Effector CD4-positive, alpha-beta T cell (primary cell): ENCODE data around the gene SYT8.

Experiments used
- DNase-seq: peaks from one replicate; pipeline ENCODE4 v3.0.0-alpha.2; 2020

SYT8 gene

GRCh38 chr11:1846453-1846932, 11.7 kb downstream of the SYT8 start:
- no peak for DNase-seq

DNA sequence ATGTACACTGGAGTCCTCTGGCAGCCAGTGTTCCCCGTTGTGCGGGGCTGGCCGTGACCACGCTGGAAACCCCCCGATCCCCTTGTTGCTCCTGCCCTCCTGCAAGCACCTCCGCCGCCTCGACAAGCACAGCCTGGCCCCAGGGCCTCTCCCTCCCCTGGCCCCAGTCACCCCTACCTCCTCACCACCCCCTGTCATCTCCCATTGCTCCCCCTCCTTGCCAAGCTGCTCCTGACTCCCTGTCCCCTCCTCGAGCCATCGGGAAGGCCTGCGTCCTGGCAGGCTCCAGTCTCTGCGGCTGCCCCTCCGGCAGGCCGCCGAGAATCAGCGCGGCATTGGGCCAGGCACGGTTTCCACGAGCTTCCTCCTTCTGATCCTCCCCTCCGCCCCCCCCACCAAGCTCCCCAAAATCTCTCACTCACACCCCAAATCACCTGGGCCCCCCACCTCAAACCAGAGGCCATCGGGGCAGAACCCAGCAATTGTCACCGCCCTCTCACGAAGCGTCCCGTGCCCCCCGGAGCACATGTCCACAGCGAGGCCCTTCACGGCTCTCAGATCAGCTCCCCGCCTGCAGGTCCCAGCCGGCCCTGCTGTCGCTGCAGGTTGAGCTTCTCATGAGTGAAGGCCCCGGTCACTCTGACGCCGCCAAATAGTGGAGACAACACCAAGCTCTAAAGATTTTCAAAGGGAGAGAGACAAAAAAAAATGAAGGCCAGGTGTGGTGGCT, 12.4 kb downstream of the SYT8 start:
- DNase-seq: no peak

- DNase-seq: no peak
Observed at GRCh38 chr11:1847926-1848639, 13.3 kb downstream of the SYT8 start.

DNA sequence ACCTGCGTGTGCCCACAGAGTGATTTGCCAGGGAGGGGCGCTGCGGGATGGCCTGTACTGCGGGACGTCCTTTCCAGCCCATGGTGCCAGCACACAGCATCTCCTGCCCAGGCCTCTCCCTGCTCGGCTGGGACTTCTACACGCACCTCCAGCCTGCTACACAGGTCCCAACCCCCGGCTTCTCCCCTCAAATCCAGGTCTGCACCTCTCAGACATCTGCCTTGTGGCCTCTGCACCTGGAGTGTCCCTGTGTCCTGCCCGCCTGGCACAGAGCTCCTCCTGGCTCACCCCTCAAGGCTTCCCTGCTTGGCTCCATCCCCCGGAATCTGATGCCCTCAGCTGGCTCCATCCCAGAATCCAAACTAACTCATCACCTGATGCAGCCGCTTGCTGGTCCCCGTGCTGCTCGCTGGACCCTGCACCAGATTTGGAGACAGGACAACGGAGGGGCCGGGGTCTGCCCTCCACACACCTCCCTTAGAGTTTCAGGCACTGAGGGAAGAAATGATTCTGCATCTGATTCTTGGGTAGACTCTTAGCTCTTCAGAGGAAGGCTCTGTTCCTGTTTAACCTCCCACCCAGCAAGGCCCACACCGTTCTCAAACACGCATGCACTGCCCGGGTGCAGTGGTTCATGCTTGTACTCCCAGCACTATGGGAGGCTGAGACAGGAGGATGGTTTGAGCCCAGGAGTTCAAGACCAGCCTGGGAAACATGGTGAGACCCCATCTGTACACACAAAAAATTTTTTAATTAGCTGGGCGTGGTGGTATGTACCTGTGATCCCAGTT, 14.0 kb downstream of the SYT8 start:
- DNase-seq: no peak

DNA sequence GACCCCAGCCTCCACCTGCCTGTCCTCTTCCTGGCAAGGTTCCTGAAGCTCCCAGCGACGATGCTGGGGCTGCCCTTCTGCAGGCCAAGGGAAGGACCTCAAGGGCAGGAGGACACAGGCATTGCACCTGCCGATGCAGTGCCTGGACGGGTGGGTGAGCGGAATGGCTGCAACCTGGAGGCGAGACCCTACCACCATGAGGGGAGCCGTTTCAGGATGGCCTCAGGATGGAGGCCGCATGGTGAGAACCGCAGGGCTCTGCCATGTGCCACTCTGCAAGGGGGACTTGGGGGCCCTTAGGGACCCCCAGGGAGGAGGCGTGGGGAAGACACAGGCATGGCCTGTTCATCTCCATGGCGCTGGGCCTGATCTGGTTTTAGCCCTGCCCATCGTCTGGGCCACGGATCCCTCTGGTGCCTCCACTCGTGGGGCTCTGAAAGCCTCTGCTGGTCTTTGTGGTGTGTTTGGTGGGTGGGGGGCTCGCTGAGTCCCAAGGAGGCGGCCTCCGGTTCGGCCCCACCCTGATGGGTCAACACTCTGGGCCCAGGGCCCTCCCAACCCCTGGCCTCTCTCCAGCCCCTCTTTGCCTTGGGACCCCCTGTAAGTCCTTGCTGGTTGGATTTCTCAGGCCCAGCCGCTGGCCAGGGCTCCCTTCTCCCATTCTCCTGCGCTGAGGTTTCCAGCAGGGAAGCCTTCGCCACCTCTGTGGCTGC, 16.8 kb downstream of the SYT8 start:
- no peak for DNase-seq

DNA sequence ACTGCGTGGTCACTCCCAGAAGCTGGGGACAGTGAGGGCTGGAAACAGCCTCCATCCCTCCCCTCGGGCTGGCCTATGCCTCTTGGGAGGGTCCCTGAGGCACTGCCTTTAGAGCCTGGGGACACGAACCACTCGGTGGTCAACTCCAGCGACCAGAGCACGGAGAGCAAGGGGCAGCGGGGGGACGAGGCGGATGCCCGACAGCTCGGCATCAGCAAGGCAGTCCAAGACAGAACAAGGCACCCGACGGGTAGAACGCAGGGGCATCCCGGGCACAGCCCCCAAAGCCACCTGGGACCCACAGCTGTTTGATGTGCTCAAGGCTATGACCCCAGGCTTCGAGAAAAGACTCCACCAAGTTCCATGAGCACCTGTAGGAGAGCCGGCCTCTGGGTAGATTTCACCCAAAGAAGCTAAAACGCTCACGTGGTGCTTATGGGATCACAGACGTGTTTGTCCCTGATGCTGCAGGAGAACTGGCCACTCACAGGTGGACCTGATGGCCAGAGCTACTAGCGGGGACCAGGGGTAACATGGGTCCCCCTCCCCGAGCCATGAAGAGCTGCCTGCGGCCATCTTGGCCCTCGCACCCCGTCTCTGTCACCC, 17.6 kb downstream of the SYT8 start:
- DNase-seq: no peak

GRCh38 chr11:1852877-1853276, 18.1 kb downstream of the SYT8 start, which contains the start of gene LSP1:
LSP1 (plus strand) TSS chr11:1853084; CDS start chr11:1853145, 61 bp downstream.
- peak; percentile 74 for DNase-seq

- DNase-seq: no peak
Observed at GRCh38 chr11:1853376-1854131, 18.8 kb downstream of the SYT8 start.

DNA sequence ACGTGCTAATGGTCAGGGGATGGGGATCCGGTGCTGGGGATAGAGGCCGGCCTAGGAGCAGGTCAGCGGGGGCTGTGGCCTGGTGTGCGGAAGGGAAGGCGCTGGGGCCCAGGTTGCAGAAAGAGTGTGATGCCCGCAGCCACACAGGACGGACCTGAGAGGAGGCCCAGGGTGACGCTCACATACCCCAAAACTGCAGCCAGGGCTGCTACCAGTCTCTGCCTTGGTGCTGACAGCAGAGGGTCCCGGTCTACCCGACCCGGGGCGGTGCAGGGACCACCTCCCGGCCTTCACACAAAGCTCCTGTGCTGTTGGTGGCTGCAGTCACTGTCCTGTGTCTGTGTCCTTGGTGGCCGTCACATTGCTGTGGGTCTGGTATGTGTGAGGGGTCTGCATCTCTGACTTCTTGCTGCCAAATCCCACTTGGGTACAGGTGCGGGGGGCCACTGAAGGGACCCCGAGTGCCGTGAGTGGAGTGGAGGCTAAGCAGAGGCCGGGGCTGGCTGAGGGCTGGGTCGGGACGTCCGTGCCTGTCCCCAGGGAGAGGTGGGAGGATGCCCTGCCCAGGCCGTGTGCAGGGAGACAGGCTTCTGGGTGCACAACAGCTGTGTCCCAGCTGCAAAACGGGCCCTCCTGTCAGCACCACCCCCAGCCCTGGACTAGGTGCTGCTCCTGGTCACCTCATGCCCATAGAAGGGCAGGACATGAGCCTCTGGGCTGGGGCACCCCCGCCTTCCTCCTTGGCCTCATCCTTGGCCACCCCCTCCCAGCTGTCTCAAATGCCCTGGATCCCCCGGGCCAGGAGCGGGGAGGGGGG, 19.6 kb downstream of the SYT8 start:
- DNase-seq: no peak

- DNase-seq: no peak
Observed at GRCh38 chr11:1854949-1855885, 20.4 kb downstream of the SYT8 start.

DNA sequence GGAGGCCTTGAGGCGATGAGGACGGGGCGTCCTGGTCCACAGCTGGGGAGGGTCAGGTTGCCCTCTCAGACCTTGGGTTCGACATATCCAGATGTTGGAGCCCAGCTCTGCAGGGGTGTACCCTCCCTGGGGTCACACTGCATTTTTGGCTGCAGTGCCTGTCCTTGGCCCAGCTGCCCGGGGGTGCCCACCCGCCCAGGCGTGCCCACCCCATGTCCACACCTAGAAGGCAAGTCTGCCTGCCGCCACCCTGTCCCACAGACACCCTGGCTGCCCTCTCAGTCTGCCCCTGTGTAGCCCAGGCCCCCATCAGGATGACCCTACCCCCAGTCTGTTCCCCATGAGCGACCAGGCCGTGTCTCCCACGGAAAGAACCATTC, 21.1 kb downstream of the SYT8 start:
- no peak for DNase-seq

DNA sequence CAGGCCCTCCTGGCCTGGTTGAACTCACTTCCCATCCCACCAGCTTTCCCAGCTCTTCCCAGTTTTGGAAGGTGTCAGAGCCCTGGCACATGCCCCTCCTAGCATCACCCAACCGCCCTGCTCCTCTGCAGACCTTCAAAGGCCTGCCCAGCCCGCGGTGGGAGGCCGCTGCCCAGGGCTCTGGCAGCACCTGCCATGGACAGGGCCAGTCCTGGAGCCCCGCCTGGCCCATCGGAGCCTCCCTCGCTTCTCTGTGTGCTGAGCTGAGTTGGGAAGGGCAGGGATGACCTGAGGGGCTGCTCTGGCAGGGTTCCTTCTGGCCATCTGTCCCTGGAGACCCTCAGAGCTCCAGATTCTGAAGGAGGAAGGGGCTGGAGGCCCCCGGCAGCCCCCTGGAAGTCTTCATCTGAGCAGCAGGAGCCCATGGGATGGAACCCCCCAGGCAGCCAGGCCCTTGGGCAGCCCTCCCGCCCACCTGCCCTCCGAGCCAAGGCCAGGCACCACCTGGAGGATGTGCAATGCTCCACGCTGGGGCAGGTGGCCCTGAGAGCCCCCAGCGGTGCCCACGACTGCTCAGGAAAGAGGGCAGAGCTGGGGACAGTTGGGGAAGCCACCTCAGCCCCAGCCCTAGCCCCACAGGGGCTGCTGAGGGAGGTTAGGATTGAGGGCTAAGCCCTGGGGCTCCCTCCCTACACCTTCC, 21.7 kb downstream of the SYT8 start:
- no peak for DNase-seq

- no peak for DNase-seq
Observed at GRCh38 chr11:1857064-1857463, 22.3 kb downstream of the SYT8 start.

DNA sequence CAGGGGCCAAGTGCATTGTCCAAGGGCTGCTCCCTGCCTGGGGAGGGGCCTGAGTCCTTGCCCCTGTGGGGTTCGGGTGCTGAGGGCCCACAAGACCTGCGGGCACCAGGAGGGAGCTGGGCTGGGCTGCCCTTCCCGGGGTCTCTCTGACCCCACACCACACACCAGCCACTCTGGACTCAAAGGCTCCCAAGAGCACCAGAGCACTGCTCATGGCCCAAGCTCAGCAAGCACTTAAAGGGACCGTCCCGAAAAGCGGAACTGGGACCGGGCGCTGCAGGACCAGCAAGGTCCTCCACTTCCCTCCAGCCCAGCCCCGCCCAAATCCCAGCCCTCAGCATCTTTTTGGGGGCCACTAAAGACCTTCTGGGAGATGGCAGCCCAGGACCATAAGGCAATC, 23.4 kb downstream of the SYT8 start:
- no peak for DNase-seq

DNA sequence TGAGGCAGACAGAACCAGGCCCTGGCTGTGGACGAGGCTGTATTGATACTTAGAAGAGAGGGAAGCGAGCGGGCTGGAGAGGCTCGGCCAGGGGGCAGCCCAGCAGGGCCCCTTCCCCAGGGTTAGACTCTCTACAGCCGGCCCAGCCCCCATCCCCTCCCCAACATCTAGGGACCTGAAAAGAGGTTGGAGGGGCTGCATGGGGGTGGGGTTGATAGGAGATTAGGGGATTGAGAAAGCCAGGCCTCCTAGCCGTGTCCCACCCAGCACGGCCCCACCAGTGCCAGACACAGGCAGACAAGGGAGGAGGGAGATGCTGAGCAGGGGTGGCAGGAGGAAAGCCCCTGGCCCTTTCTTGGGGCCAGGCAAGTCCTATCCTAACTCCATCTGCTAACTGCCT, 23.8 kb downstream of the SYT8 start:
- DNase-seq: no peak

GRCh38 chr11:1859004-1859403, 24.2 kb downstream of the SYT8 start:
- no peak for DNase-seq

- no peak for DNase-seq
Observed at GRCh38 chr11:1860108-1860507, 25.3 kb downstream of the SYT8 start.

DNA sequence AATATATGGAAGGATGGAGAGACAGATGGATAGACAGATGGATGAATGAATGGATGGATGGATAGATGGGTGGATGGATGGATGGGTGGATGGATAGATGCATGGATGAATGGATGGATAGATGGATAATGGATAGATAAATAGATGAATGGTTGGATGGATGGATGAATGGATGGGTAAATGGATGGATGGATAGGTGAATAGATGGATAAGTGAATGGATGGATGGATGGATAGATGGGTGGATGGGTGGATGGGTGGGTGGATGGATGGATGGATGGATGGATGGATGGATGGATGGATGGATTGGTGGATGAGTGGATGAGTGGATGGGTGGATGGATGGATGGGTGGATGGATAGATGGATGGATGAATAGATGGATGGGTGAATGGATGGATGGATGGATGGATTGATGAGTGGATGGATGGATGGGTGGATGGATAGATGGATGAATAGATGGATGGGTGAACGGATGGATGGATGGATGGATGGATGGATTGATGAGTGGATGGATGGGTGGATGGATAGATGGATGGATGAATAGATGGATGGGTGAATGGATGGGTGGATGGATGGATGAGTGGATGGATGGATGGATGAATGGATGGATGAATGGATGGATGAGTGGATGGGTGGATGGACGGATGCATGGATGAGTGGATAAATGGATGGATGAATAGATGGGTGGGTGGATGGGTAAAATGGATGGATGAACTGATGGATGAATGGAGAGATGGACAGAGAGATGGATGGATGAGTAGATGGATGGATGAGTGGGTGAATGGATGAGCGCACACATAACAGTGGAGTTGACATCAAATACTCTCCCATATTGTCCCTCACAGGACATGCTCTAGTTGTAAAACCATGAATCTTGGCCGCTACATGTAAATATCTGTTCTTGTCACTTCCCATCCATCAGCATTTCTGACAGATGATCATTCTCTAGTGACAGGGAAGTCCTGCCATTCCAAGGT, 26.9 kb downstream of the SYT8 start:
- no peak for DNase-seq
